Loucy (cell line): ENCODE measurements around the gene ZFP36L2.

Experiments used
- H2AFZ ChIP-seq: fragments of 200-600 bp; sonication (generic); 2 replicates; pipeline ENCODE4 v1.6.0; 2016; ENCODE audit warnings: antibody characterized with exemption, mild to moderate bottlenecking, low read length, moderate library complexity
- H3F3A ChIP-seq: fragments of 200-600 bp; 2 replicates; pipeline ENCODE4 v1.6.0; 2016; ENCODE audit warnings: antibody characterized with exemption, low read depth, mild to moderate bottlenecking
- H3K27me3 ChIP-seq: fragments of 200-600 bp; sonication (generic); 2 replicates; pipeline ENCODE4 v1.6.1; 2014; ENCODE audit warnings: low read length, mild to moderate bottlenecking; ENCODE audit not compliant: insufficient read depth, poor library complexity, severe bottlenecking
- H3K36me3 ChIP-seq: fragments of 200-600 bp; sonication (generic); 2 replicates; pipeline ENCODE4 v1.6.1; 2016; ENCODE audit warnings: low read length; ENCODE audit not compliant: insufficient read depth
- H3K4me1 ChIP-seq: fragments of 200-600 bp; sonication (generic); 2 replicates; pipeline ENCODE4 v1.5.1; 2014; ENCODE audit warnings: low read length, mild to moderate bottlenecking; ENCODE audit not compliant: insufficient read depth, poor library complexity, severe bottlenecking
- H3K4me2 ChIP-seq: fragments of 200-600 bp; sonication (generic); 2 replicates; pipeline ENCODE4 v1.6.0; 2014; ENCODE audit warnings: antibody characterized with exemption, low read length, low read depth, mild to moderate bottlenecking; ENCODE audit not compliant: poor library complexity, severe bottlenecking
- H3K4me3 ChIP-seq: fragments of 200-600 bp; sonication (generic); 2 replicates; pipeline ENCODE4 v1.5.1; 2014; ENCODE audit warnings: low read length, mild to moderate bottlenecking, mixed read lengths; ENCODE audit not compliant: poor library complexity, severe bottlenecking
- H3K79me2 ChIP-seq: fragments of 200-600 bp; sonication (generic); 2 replicates; pipeline ENCODE4 v1.6.1; 2014; ENCODE audit warnings: low read length; ENCODE audit not compliant: insufficient read depth
- H3K9ac ChIP-seq: fragments of 200-600 bp; sonication (generic); 2 replicates; pipeline ENCODE4 v1.6.0; 2014; ENCODE audit warnings: mild to moderate bottlenecking, low read depth, low read length, moderate library complexity; ENCODE audit not compliant: poor library complexity, severe bottlenecking
- H3K9me2 ChIP-seq: fragments of 200-600 bp; sonication (generic); replicated peaks from 2 replicates; pipeline ENCODE4 v1.6.1; 2016; ENCODE audit warnings: low read depth, low read length, mixed read lengths
- H3K9me3 ChIP-seq: fragments of 200-600 bp; sonication (generic); 2 replicates; pipeline ENCODE4 v1.6.1; 2014; ENCODE audit warnings: mild to moderate bottlenecking, antibody characterized with exemption, low read length, low read depth; ENCODE audit not compliant: insufficient read depth
- H4K20me1 ChIP-seq: fragments of 200-600 bp; sonication (generic); 2 replicates; pipeline ENCODE4 v1.6.0; 2014; ENCODE audit warnings: antibody characterized with exemption, low read length, mild to moderate bottlenecking; ENCODE audit not compliant: insufficient read depth, poor library complexity, severe bottlenecking
- EZH2phosphoT487 ChIP-seq: fragments of 200-600 bp; IDR thresholded peaks from 2 replicates; pipeline ENCODE4 v1.6.1; 2018; ENCODE audit warnings: antibody characterized with exemption, mild to moderate bottlenecking, moderate library complexity, borderline replicate concordance
- TF ChIP-seq, protein P1 (sequence below): fragments of 200-600 bp; sonication (generic); conservative IDR thresholded peaks from 2 replicates; pipeline ENCODE4 v1.5.1; 2014; ENCODE audit warnings: mild to moderate bottlenecking, antibody characterized with exemption, low read length

The ZFP36L2 gene

GRCh38 chr2:43239981-43240765 lies 13.8 kb upstream of the ZFP36L2 start:
- Histone ChIP-seq H3K4me3 (no peak overlapping the region), H4K20me1 (no peaks in the 10 kb centered on the region), H3K9ac (no peak overlapping the region), H3K9me3 (no peaks in the 10 kb centered on the region), H3K27me3 (no peaks in the 10 kb centered on the region), H3F3A (no peaks in the 10 kb centered on the region), H3K79me2 (no peaks in the 10 kb centered on the region), H3K36me3 (no peaks in the 10 kb centered on the region), H3K4me1 (no peaks in the 10 kb centered on the region), H3K9me2 (no peaks in the 10 kb centered on the region), H2AFZ (no peak overlapping the region), H3K4me2 (no peak overlapping the region)
- TF ChIP-seq, protein P1, sequence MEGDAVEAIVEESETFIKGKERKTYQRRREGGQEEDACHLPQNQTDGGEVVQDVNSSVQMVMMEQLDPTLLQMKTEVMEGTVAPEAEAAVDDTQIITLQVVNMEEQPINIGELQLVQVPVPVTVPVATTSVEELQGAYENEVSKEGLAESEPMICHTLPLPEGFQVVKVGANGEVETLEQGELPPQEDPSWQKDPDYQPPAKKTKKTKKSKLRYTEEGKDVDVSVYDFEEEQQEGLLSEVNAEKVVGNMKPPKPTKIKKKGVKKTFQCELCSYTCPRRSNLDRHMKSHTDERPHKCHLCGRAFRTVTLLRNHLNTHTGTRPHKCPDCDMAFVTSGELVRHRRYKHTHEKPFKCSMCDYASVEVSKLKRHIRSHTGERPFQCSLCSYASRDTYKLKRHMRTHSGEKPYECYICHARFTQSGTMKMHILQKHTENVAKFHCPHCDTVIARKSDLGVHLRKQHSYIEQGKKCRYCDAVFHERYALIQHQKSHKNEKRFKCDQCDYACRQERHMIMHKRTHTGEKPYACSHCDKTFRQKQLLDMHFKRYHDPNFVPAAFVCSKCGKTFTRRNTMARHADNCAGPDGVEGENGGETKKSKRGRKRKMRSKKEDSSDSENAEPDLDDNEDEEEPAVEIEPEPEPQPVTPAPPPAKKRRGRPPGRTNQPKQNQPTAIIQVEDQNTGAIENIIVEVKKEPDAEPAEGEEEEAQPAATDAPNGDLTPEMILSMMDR, result peak; percentile 32
- TF ChIP-seq EZH2phosphoT487, result no peak

DNA sequence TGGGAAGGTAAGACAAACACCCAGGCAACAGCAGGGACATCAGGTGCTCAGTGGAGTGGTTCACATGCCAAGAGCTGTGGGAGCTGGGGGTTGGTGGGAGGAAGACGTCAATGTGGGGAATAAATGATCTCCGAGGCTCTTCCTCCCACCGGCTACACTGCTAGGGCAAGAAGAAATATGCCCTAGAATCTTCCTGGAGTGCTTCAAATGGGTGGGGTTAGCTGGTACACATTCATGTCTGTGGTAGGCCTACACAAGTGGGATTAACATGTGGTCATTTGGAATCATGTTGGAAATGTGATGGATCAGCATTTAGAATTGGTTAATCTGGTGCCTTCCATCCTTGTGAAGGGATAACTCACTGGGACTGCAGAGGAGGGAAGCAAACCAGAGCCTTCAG lies 12.4 kb upstream of the ZFP36L2 start:
- TF ChIP-seq EZH2phosphoT487, result no peak
- TF ChIP-seq, protein P1, result no peak
- Histone ChIP-seq H3K79me2 (no peaks in the 10 kb centered on the region), H3K27me3 (no peaks in the 10 kb centered on the region), H2AFZ (no peak overlapping the region), H3K9ac (no peak overlapping the region), H3K9me2 (no peaks in the 10 kb centered on the region), H3K4me1 (no peaks in the 10 kb centered on the region), H3K9me3 (no peaks in the 10 kb centered on the region), H3K4me3 (no peak overlapping the region), H3K36me3 (no peaks in the 10 kb centered on the region), H3F3A (no peaks in the 10 kb centered on the region), H4K20me1 (no peaks in the 10 kb centered on the region), H3K4me2 (no peak overlapping the region)

- Histone ChIP-seq H3K4me1 (no peaks in the 10 kb centered on the region), H3K4me2 (no peak overlapping the region), H4K20me1 (no peaks in the 10 kb centered on the region), H3K9me2 (no peaks in the 10 kb centered on the region), H3K27me3 (no peaks in the 10 kb centered on the region), H3K9me3 (no peaks in the 10 kb centered on the region), H3K4me3 (no peak overlapping the region), H2AFZ (no peak overlapping the region), H3K9ac (no peak overlapping the region), H3K36me3 (no peaks in the 10 kb centered on the region), H3K79me2 (no peaks in the 10 kb centered on the region), H3F3A (no peaks in the 10 kb centered on the region)
- TF ChIP-seq EZH2phosphoT487, result no peak
- TF ChIP-seq, protein P1, result no peak
Observed at GRCh38 chr2:43238176-43238575, 11.8 kb upstream of the ZFP36L2 start.
